Fibroblast of villous mesenchyme (primary cell): ENCODE data around the gene ZBTB20. TPM values are rescaled to one million over a fixed set of nuclear protein-coding genes. Genes with fewer than 3 reads are reported as not detected.

Experiments
- DNase-seq: peaks from one replicate; pipeline ENCODE4 v3.0.0-alpha.2; 2010; ENCODE audit warnings: low read depth
- H3K4me3 ChIP-seq: 2 replicates; pipeline ENCODE4 v1.5.1; 2011; ENCODE audit warnings: low read depth, mild to moderate bottlenecking, low read length
- CTCF ChIP-seq: IDR thresholded peaks from 2 replicates; pipeline ENCODE4 v1.5.1; 2012; ENCODE audit warnings: low read depth, mild to moderate bottlenecking, low read length; ENCODE audit not compliant: insufficient read depth
- total RNA-seq: library from RNA; depleted of rRNA; stranded (reverse); fragments of >200 nt; gene quantifications from 2 replicates; pipeline ENCODE4 v1.2.3, GENCODE V29; 2012

ZBTB20 gene
- total RNA-seq, 1 donor = 28.1 TPM

DNA sequence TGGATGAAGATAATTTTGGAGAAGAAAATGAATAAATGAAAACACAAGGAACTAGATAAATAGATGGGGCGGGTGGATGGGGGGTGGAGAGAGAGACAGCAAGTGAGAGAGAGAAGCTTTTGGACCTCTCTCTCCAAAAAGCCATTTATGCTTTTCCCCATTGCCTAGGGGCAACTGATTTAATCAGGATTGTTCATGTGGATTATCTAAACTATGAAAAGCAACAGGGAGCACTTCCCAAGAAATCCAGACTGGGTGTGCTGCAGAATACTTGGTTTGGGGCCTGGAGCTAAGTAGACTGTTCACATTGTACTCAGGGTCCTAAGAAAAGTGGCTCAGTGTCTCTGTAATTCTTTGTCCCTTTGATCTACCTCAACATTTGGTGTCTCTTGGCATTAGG, 486.3 kb downstream of the ZBTB20 start:
- no peak overlapping the region for H3K4me3 ChIP-seq
- DNase-seq = no peak
- TF ChIP-seq CTCF = no peak

- no peak for TF ChIP-seq CTCF
- no peak overlapping the region for H3K4me3 ChIP-seq
- DNase-seq = peak; percentile 65
These were observed 487.0 kb downstream of the ZBTB20 start for GRCh38 chr3:114660124-114660523.

GRCh38 chr3:114659109-114660061, 487.7 kb downstream of the ZBTB20 start:
- DNase-seq = peak; percentile 36
- TF ChIP-seq CTCF = no peak
- H3K4me3 ChIP-seq = no peak overlapping the region

GRCh38 chr3:114651555-114651954, 495.5 kb downstream of the ZBTB20 start:
- no peak overlapping the region for H3K4me3 ChIP-seq
- DNase-seq = no peak
- TF ChIP-seq CTCF = no peak

DNA sequence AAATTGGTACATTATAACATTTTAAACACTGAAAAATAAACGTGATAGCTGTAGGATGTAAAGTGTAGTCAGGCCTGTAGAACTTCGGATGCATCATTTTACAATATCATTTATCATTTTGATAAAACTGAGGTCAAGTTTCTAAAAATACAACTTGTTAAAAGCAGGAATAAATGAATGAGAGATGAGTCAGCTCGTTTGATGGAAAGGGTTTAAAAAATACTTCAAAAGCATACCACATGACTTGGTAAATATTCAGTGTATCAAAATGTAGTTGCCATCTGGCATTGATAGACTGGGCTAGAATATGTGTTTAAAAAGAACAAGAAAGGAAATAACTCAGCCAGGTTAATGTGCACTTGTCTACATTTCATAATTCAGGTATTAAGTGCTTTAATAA, 496.3 kb downstream of the ZBTB20 start:
- no peak for DNase-seq
- no peak overlapping the region for H3K4me3 ChIP-seq
- no peak for TF ChIP-seq CTCF

DNA sequence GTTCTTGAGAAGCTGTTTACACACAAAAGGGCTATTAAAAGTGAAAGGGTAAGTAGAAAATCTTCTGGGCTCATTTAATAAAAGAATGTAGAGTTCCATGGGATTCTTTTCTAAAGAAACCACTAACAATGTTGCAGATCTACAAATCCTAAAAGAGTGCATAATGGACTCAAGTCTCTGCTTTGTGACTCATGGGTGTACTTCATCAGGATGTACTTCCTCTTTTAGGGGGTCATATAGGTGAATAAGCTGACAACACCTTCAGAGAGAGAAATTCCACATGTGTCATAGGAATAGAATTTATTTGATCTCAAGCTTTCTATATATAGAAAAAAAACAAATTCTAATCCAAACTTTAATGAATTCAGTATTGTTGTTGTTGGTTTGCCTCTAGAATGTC, 497.8 kb downstream of the ZBTB20 start:
- no peak for DNase-seq
- H3K4me3 ChIP-seq = no peak overlapping the region

More for the DNA sequence above, 497.8 kb downstream of the ZBTB20 start:
- TF ChIP-seq CTCF = no peak
